ENCODE data around the gene GPATCH2.
A peak's percentile ranks its signal among the peaks of the same experiment; 100 is the strongest.

The GPATCH2 gene

DNA sequence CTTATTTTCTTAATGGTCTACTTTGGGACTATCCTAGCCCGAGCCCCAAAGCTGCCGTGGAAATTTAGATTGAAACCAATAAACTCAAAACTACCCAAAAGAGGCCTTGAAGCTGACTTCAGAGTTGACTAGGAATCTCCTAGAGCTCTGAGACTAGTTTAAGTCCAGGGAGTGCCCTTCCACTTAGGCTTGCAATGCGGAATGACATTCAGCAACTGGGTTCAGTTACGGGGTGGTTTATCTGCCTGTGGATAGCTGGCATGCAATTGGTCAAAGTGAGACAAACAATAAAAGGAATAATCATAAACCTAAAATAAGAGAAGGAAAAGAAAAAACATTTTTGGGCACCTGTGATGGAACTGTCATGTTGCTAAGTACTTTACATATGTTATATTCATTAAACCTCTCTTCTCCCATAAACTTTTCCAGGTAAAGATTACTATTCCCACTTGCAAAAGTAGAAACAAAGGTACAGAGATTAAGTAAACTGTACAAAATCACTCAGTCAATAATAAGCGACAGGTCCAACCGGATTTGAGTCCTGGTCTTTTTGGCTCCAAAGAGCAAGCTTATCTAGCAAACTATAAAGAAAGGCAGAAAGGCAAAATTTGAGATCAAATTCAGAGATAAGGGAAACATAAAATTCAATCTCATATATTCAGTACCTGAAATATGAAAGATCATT is 56.5 kb downstream of the GPATCH2 start:
- no peak for DNase-seq

DNA sequence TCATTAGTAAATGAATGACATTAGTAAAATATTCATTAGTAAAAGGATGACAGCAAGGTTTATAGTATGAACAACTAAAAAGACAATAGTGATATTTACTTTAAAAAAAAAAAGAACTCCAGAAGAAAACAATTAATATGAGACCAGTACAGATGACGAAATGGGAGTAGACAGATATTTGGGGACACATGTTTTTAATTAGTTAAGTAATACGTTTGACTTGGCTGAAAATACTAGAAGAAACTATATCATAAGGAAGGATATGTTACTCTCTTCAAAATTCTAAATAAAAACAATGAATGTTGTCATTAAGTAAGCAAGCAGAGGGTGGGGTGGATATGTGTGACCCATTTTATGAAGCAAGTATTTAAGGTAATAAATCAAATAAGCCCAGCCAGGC is 61.9 kb downstream of the GPATCH2 start:
- no peak for DNase-seq

DNA sequence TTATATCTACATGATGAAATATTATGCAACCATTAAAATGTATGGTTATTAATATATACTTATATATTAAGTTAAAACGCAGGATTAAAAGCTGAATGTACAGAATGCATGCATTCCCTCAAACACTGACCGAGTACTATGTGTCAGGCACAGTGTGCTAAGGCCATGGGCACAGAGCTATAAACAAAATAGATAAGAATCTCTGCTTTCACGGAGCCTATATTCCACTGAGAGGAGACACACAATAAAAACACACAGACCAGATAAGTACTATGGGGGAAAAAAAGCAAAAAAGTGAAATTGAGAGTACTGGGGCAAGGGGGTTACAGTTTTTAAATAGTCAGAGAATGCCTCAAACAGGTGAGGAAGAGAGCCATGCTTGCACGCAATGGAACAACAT is 62.7 kb downstream of the GPATCH2 start:
- no peak for DNase-seq

DNA sequence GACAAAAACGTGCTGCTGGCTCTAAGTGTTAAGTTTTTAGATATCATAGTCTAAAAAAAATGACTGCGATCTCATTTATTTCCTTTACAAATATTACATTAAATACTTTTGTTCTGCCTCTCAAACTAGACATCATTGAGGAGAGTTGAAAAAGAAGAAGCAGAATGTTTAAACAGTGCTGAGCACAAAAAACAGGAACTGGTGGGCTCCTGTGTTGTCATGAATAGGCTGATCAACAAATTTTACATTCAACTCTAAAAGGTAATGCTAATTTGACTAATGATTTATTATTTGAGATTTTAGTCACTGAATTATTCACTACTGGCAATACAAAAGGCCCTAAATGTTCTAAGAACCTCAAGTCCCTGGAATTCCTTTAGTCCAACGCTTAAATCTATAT is 66.1 kb downstream of the GPATCH2 start:
- no peak for DNase-seq

DNA sequence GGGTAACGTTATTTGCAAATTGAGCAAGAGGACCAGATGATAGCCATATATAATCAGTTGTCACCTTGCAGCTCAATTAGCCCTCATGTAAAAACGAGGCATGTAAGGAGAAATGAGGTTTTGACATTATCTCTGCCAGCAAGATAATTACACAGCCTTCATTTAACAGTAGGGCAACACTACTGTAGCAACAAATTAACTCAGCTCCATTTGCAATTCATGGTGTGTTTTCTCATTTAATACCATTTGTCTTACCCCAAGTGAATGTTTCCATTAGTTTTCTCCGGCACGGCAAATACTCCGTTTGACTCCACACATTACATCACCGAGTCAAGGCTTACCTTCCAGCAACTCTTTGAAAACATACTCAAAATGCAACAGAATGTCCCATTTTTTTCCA is 66.7 kb downstream of the GPATCH2 start:
- no peak for DNase-seq

DNA sequence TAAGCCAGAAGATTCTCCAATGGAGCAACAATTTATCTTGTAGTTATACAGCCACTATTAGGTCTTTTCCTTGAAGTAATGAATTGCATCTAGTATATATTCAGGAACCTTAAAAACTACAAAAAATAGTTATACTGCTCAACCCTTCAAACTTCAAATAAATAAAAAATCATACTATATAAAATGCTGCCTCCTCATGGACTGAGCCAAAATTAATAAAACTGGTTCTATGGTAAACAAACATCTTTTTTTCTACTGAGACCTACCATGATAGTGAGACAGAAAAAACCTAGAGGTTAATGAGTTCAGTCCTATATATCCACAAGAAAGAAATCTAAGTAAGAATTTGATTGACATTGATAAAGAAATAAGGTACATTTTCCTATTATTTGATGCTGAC is 67.7 kb downstream of the GPATCH2 start:
- no peak for DNase-seq

DNA sequence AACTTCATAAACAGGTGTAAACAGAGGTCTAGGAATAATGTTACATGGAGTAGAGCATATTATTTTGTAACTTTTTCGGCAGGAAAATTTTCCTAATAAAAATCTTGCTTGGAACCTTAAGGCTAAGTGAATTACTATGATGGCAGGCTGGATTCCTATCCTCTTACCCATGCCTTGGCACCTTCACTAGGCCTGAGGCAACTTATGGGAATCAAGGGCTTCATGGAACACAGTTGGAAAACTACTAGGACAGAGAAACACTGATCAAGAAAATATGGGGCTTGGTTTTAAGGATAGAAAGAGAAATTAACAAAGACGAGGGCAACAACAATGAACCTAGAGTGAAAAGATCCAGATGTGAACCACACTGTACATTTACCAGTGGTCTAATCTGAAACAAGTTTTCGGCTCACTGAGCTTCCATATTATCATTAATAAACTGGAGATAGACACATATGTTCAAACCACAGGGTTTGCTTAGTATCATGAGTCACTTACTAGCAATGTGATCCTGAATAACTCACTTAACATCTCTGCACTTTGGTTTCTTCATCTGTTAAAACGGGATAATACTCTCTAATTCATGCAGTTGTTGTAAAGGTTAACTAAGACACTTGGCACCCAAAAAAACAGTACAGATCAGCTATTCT is 68.5 kb downstream of the GPATCH2 start:
- no peak for DNase-seq

DNA sequence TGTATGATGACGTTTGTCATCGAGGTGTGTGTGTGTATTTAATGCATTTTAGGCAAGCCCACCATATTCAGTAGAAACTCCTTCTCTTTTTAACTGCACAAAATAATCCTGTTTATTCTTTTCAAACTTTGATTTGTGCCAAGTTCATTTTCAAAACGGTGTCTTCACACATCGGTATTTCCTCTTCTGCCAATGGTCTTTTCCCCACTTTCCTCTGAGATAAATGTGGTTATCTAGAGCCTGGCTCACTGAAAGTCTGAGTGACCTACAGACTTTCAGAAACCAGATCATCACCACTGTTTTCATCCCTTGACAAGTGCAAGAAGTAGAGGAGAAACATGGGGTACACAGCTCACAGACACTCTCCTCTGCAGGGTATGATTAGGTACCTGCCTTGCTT is 69.4 kb downstream of the GPATCH2 start:
- no peak for DNase-seq

DNA sequence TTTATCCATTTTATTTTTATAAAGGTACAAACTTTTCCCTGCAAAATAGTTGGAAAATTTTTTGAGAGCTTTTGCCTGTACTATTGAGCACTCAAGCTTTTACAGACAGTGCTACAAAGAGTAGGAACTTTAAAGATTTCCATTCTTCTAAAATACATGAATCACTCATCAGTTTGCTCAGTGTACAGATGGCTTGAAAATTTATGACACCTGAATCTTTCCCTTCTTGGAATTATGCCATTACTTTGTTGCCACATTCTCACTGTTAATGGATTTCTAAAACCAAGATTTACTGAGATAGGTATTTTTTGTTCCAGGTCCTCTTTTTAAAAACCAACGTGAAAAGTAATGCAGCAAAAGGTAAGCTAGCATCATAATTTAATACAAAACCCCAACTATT is 76.0 kb downstream of the GPATCH2 start:
- no peak for DNase-seq

DNA sequence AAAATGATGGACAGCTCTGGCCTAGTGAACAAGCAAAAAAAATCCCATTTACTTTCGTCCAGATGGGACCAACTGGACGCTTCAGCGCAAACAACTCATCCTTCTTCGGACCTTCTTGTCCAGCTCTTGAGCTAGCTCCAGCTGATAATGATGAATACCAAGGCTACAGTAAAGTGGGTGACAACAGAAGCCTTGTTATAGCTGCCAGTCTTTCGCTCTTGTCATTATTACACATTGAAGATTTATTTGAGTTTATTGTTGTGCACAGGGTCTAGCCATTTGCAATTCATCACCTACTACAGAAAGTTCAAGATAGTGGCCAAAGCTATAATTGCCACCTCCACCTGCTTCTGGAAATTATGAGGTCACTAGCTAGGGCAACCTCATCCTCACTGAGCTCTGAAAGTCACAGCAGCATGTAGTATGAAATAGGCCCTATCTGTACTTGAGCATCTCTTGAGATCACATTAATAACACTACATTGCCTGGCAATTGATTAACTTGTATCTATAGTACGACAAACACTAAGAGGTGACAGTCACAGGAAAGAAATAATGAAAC is 76.9 kb downstream of the GPATCH2 start:
- no peak for DNase-seq

DNA sequence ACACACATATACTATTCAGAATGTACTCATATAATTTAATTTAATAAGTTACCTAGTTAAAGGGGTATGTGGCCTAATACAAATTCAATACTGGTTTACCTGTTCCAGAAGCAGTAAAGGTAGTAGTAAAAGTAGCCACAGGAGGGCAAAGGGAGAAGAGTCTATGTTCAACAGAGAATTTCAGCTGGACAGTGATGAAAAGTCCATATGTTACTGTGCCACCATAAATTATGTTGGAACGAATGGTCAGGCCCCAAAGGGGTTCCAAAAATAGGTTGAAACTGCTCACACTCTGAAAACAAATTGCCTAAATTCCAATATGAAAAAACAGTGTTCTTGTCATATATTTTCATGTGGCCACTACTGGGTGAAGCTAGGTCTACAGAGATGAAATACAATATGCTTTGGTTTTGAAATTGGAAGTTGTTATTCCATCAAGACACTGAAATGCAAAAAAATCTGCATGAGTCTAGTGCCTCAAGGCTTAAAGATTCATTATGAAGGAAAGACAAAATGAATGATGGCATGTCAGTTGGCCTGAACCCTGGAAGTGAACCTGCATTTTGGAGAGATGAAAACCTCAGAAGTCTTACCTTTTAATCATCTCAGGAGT is 78.4 kb downstream of the GPATCH2 start:
- DNase-seq = no peak

DNA sequence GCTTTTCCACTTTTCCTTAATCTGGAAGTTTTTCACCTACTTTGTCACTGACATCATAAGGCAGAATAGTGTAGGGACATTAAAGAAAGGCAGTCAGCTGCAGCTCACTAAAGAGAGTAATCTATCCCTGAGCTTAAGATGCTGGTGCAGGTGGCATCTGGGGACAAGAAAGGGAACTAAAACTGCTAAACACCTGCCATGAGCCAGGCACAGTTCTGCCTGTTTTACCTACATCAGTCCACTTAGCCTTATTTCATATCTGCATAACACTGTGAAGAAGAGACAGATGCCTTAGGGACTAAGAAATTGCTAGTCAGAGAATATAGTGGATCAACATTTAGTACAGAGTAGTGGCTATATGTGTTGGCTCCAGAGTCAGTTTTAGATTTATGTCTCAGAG is 88.1 kb downstream of the GPATCH2 start:
- no peak for DNase-seq

DNA sequence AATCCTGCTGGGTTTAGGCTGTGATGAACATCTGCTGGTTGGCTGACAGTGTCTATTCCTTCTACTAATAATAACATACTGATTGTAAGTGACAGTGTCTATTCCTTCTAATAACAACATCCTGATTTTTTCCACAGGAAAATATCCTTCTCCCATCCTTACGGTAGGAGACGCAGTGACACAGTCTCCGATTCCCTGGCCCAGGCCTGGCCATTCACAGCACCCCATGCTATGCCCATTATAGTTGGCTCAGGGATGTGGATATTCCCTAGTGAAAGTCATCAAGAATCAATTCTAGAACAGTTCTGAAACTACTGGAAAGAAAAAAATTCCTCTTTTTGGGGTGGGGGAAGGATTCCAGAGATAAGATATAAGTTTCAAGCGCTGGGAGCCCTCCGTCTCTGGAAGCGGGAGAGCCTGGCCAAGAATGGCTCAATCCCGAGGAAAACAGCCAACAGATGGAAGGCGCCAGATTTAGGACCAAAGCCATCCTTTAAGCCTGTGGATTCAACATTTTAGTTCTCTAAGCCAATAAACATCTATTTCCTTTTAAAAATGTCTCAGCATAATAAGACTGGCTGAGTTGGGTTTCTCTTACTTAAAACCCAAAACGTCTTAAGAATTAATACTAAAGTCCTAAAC is 88.6 kb downstream of the GPATCH2 start:
- DNase-seq = no peak

DNA sequence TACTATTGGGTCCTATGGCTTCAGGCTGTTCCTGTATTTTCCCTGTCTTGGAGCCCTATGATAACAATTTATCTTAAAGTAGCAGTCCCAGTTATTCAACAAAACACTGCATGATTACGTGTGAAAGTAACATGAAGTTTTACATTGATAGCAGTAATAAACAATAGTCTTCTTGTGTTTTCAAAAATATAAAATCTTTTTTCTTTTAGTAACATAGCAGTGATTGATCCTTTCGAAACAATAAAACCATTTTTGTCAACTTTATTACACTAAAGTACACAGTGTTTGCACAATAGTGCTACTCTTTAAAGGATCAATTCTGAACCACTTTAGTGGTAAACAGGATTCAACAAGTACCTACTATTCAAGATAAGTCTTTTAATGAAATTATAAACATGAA is 90.6 kb downstream of the GPATCH2 start:
- DNase-seq = no peak

DNA sequence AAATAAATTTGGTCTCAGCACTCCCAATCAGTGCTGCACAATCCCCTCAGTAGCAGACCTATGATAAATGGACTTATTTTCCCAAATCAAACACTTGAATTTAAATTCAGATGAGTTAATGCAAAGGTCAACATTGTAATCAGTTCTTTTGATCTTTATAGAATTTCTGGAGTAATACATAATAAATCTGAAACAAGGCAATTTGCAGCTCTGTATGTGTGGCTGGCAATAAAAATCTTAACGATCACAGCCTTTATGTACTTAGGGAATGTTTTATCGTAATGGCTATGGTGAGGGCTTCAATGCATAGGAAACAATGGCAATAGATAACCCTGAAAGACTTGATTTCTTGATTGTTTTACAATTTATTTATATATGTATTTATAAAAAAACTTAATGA is 91.4 kb downstream of the GPATCH2 start:
- DNase-seq = no peak

DNA sequence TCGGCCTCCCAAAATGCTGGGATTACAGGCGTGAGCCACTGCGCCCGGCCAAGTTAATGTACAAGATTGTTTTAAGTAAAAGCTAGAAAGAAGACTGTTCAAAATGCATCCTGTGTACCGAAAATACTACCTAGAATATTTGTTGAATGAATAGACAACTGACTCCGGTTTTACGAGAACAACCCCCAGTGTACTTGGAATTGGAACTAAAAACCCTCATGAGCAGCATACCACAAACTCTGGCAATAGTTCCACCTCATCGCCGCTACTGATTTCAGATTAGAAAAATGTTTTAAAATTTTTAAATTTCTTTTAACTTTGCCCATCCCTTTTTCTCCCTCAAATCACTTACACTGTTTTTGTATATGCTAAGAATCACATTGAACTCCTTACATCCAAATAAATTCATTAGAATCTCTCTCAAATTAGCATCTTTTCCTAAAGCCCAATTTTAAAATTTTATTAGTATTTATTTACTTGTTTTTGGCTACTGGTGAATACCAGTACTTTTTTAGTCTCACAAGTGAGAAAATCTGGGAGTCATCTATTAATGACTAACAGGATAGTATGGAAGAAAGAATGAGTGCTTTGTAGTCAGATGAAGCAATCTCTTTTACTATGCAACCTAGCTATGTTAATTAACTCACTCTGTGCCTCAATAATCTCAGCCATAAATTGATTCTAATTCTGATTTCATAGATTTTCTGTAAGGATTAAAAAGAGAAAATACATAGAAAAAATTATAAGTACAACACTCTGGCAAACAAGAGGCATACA is 95.1 kb downstream of the GPATCH2 start:
- DNase-seq = no peak

DNA sequence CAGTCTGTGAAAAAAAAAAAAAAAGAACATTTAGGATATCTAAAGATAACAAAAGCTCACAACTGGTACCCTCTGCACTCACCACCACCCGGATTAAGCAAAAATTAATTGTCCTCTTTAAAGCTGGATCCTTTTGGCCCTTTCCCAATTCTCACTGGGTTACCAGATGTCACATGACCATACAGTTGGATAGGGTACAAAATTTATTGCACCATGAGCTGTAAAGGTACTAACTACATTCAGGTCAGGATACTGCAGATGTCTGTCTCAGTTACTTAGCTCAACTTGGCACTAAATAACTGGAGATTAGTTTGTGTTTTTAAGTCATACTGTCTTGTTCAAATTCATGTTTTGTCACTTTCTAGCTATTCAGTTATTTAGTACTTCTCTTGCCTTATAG is 96.3 kb downstream of the GPATCH2 start:
- DNase-seq = no peak

DNA sequence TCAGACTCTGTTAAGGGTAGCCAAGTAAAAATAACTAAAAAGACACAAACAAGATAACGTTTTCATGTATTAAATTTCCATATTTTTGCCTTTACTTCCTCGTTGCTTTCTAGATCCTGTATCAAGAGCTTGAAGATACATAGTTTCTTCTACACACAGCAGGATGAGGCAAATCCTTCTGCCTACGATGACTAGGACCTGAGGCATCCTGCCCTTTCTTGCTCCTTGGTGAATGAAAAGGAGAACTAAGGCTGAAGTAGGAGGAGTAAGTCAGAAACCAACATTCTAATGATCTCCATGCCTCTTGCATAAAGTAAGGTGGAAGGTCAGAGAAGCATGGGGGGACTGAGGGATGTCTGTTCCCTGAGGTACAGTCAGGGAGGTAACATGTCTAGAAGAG is 102.6 kb downstream of the GPATCH2 start:
- DNase-seq = no peak

DNA sequence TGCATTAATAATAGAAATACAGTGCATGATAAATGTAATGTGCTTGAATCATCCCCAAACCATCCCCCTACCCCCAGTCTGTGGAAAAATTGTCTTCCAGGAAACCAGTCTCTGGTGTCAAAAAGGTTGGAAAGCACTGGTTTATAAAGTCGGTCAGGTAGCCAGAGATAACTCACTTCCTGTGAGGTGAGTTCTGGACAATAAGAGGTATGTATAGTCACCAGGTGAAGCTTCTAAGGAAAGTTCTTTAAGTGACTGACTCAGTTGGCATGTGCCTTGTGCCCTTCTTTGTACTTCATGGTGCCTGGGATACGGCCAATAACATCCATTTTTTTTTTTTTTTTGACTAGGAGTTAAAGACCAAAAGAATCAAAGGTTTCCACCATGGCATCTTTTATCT is 103.7 kb downstream of the GPATCH2 start:
- DNase-seq = no peak

DNA sequence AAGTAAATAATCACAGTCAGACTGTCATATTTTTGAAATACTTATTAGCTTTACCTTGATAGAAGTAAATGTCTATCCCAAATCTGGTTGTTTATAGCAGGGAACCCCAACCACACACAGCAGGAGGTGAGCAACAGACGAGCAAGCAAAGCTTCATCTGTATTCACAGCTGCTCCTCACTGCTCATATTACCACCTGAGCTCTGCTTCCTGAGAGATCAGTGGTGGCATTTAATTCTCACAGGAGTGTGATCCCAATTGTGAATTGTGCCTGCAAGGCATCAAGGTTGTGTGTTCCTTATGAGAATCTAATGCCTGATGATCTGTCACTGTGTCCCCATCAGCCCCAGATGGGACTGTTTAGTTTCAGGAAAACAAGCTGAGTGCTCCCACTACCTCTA is 104.3 kb downstream of the GPATCH2 start:
- peak; percentile 23 for DNase-seq

DNA sequence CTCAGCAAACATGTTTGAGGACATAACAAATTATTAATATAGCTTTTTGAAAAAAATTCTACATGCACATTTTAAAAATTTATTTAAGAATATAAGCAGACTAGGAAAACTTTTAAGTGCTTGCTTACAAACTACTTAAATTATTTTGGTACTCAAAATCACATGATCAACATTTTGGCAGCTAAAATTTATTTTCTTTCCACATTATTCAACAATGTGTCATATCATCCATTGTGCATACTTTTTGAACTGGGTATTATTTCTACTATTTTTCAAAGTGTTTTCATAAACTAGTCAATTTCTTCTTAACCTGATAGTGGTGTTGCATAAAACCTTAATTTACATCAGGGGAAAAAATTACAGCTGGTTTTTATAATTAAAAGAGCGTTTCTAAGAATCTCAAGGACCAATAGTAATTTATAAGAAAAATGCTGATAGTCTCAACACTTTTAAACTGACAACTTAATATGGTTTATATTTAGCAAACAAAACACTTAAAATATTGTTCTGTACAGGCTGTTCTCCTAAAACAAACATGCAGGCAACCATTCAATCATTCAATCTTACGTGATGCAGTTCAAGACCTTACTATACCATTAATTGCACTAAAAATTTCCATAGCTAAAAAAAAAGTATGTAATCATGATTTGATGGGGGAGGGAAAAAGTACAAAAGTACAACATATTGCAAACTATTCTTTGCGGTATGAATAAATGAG is 105.0 kb downstream of the GPATCH2 start:
- no peak for DNase-seq

DNA sequence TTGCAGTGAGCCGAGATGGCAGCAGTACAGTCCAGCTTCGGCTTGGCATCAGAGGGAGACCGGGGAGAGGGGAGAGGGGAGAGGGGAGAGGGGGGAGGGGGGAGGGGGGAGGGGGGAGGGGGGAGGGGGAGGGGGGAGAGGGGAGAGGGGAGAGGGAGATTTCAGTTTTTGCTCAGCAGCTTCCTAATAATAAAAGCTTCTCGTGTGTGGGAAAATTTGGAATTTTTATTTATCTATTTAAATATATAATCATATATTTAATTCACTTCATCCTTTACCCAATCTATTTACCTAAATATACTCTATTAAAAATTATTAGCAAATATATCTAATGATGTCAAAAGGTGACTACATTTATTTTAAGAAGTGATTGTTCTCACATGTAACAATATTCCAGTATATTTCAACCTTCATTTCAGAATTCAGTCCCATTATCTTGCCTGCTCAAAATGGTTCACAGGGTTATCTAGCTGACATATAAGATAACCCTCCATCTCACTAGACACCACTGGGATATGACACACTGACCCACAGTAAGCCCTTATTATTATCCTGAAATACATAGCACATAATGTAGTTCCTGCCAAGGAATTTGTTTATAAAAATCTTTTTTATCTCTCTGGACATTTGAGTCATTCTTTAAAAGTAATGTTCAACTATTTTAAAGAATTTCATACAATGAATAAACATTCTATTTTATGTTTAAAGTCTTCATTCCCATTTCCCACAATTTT is 105.9 kb downstream of the GPATCH2 start:
- DNase-seq = no peak

All from NCI-H510A (cell line).